K562 (cell line): ENCODE results near the gene LCN1. TPM values are rescaled to one million over a fixed set of nuclear protein-coding genes. Genes with fewer than 3 reads are reported as not detected.

ENCODE experiments used
- BMI1 ChIP-seq: fragments of 150-350 bp; IDR thresholded peaks from 2 replicates; pipeline ENCODE4 v1.6.1; 2014; ENCODE audit warnings: low read length
- CBFB ChIP-seq: sonication (generic); formaldehyde crosslinking; IDR thresholded peaks from 2 replicates; pipeline ENCODE4 v1.4.0; 2020; ENCODE audit warnings: mild to moderate bottlenecking, missing genetic modification reagents
- FOXP1 ChIP-seq: sonication (generic); formaldehyde crosslinking; IDR thresholded peaks from 2 replicates; pipeline ENCODE4 v1.8.0; 2022; ENCODE audit warnings: mild to moderate bottlenecking, missing genetic modification reagents
- GATAD2A ChIP-seq: fragments of 450-650 bp; IDR thresholded peaks from 2 replicates; pipeline ENCODE4 v1.6.1; 2017
- KLF10 ChIP-seq: fragments of 250-450 bp; sonication (Bioruptor Pico); IDR thresholded peaks from 2 replicates; pipeline ENCODE4 v1.6.1; 2021; ENCODE audit warnings: matching md5 sums
- MYC ChIP-seq, 2 experiments: fragments of 250-450 bp in 1 of 2; sonication (Bioruptor Pico) in 1 of 2; IDR thresholded peaks; 2 replicates each; pipeline versions ENCODE4 v1.5.1 to v1.6.1; 2012 to 2021; ENCODE audit warnings: low read depth in 2 of 2, borderline replicate concordance in 1 of 2, improper control_type of control experiment in 1 of 2, low read length in 1 of 2, mild to moderate bottlenecking in 1 of 2, moderate library complexity in 1 of 2
- NBN ChIP-seq: fragments of 450-650 bp; IDR thresholded peaks from 2 replicates; pipeline ENCODE4 v1.6.1; 2016; ENCODE audit warnings: low read depth, mild to moderate bottlenecking
- NR2C2 ChIP-seq, 2 experiments: fragments of 200-800 bp in 1 of 2; sonication (Bioruptor generic) in 1 of 2; sonication (generic) in 1 of 2; formaldehyde crosslinking in 1 of 2; IDR thresholded peaks; 2 replicates each; pipeline versions ENCODE4 v1.6.1 to v1.8.0; 2016 to 2022; ENCODE audit warnings: mild to moderate bottlenecking in 1 of 2, missing compliant biosample characterization in 1 of 2, missing genetic modification characterization in 1 of 2, missing genetic modification reagents in 1 of 2
- PHF20 ChIP-seq: fragments of 450-650 bp; IDR thresholded peaks from 2 replicates; pipeline ENCODE4 v1.6.1; 2018; ENCODE audit not compliant: partially characterized antibody
- POLR2H ChIP-seq: IDR thresholded peaks from 2 replicates; pipeline ENCODE4 v1.6.1; 2016; ENCODE audit warnings: missing genetic modification characterization, low read depth, mild to moderate bottlenecking, control low read depth, missing compliant biosample characterization, moderate library complexity
- RFX1 ChIP-seq: fragments of 450-650 bp; IDR thresholded peaks from 2 replicates; pipeline ENCODE4 v1.6.1; 2016; ENCODE audit warnings: mild to moderate bottlenecking, moderate library complexity
- RREB1 ChIP-seq: fragments of 250-450 bp; sonication (Bioruptor Pico); IDR thresholded peaks from 2 replicates; pipeline ENCODE4 v1.4.0; 2020
- SIN3A ChIP-seq, 2 experiments: fragments of 150-350 bp in 1 of 2; IDR thresholded peaks; 2 replicates each; pipeline ENCODE4 v1.6.1; 2011 to 2016; ENCODE audit warnings: borderline replicate concordance in 2 of 2, low read depth in 2 of 2, low read length in 2 of 2, mild to moderate bottlenecking in 2 of 2, moderate library complexity in 2 of 2; ENCODE audit not compliant: control insufficient read depth in 1 of 2
- SRSF9 ChIP-seq: fragments of 200-400 bp; formaldehyde crosslinking; IDR thresholded peaks from 2 replicates; pipeline ENCODE4 v1.6.1; 2017; ENCODE audit warnings: low read depth, low read length, borderline replicate concordance
- TAF15 ChIP-seq: fragments of 200-400 bp; formaldehyde crosslinking; IDR thresholded peaks from 2 replicates; pipeline ENCODE4 v1.6.1; 2017; ENCODE audit warnings: mild to moderate bottlenecking, low read depth, low read length, moderate library complexity
- TBL1XR1 ChIP-seq, 2 experiments: IDR thresholded peaks; 2 replicates each; pipeline ENCODE4 v1.6.1; 2012; ENCODE audit warnings: improper control_type of control experiment in 2 of 2, low read length in 2 of 2, mild to moderate bottlenecking in 1 of 2
- TFAM ChIP-seq: fragments of 250-450 bp; sonication (Bioruptor Pico); conservative IDR thresholded peaks from 2 replicates; pipeline ENCODE4 v1.5.0; 2021; ENCODE audit warnings: mild to moderate bottlenecking, moderate library complexity
- ZBTB43 ChIP-seq: sonication (generic); formaldehyde crosslinking; IDR thresholded peaks from 2 replicates; pipeline ENCODE4 v1.8.0; 2023; ENCODE audit warnings: mild to moderate bottlenecking, missing genetic modification reagents
- ZBTB8A ChIP-seq: fragments of 450-650 bp; IDR thresholded peaks from 2 replicates; pipeline ENCODE4 v1.6.1; 2018; ENCODE audit warnings: mild to moderate bottlenecking, moderate library complexity; ENCODE audit not compliant: partially characterized antibody
- ZC3H8 ChIP-seq: fragments of 450-650 bp; IDR thresholded peaks from 2 replicates; pipeline ENCODE4 v1.6.1; 2017
- ZNF134 ChIP-seq: fragments of 250-450 bp; sonication (Bioruptor Pico); conservative IDR thresholded peaks from 2 replicates; pipeline ENCODE4 v1.4.0; 2020
- ZNF830 ChIP-seq: fragments of 250-450 bp; sonication (Bioruptor Pico); IDR thresholded peaks from 2 replicates; pipeline ENCODE4 v1.5.0; 2021; ENCODE audit warnings: mild to moderate bottlenecking
- polyA plus RNA-seq, 8 experiments: library from polyadenylated mRNA; depleted of rRNA in 4 of 8; stranded (reverse) in 5 of 8; unstranded in 3 of 8; fragments of >200 nt; fragmentation: Nextera tagmentation in 2 of 8; fragmentation: Illumina TruSeq in 1 of 8; extraction: Ambion mirVana in 2 of 8; extraction: Trizol in 1 of 8; gene quantifications; 2 replicates each; pipeline versions ENCODE4 v1.2.1 to v1.2.3, GENCODE V29; 2011 to 2014; ENCODE audit warnings: inconsistent platforms in 1 of 8, missing spikeins in 1 of 8
- total RNA-seq, 7 experiments: library from RNA; depleted of rRNA in 6 of 7; stranded (reverse); fragments of >200 nt in 6 of 7; fragmentation: Illumina TruSeq in 2 of 7; extraction: Trizol in 2 of 7; gene quantifications; 2 replicates each; pipeline versions ENCODE4 v1.2.1 to v1.2.3, GENCODE V29; 2011 to 2021; ENCODE audit warnings: low replicate concordance in 1 of 7

LCN1 gene
- total and polyA plus RNA-seq, 9 of the 15 experiments (the other 6 are each of a cell fraction or from before 2014, with no cell fraction given), result not detected

GRCh38 chr9:135500525-135501260 lies 20.5 kb upstream of the LCN1 start, which contains the start of gene MRPS2 (continued):
- TF ChIP-seq ZBTB43 (CRISPR knock-in tag) (no peak), RFX1 (no peak), FOXP1 (CRISPR knock-in tag) (no peak), TBL1XR1 (IDR thresholded peaks at IDR 0.05; ENCODE audit: low read length in 2 of 2) (peak in 1 of 2 experiments; percentile 38; a peak in 1 of 4 replicates), ZNF134 (CRISPR knock-in tag) (no peak), ZNF830 (CRISPR knock-in tag) (no peak), TAF15 (no peak), KLF10 (no peak), ZC3H8 (no peak), NBN (no peak), TFAM (CRISPR knock-in tag) (no peak), ZBTB8A (no peak), NR2C2 (CRISPR knock-in tag; IDR thresholded peaks at IDR 0.05) (no peak), NR2C2 (tag; IDR thresholded peaks at IDR 0.05) (peak; percentile 81), SRSF9 (no peak), POLR2H (tag) (no peak), MYC (IDR thresholded peaks at IDR 0.05; ENCODE audit: low read depth, low read length) (peak; percentile 93), MYC (CRISPR knock-in tag; IDR thresholded peaks at IDR 0.05; ENCODE audit: borderline replicate concordance, low read depth) (peak; percentile 85), GATAD2A (peak; percentile 66; the same call in 1 of the 2 replicates), PHF20 (peak; percentile 80), BMI1 (no peak), RREB1 (CRISPR knock-in tag) (no peak), SIN3A (IDR thresholded peaks at IDR 0.05; ENCODE audit: borderline replicate concordance in 2 of 2, control insufficient read depth in 1 of 2, low read depth in 2 of 2, low read length in 2 of 2) (peak; percentile 54 to 76; a peak in 1 of 4 replicates), CBFB (CRISPR knock-in tag) (no peak)
